HepG2 (cell line): ENCODE results near the gene SSPN. TPM values are rescaled to one million over a fixed set of nuclear protein-coding genes. Genes with fewer than 3 reads are reported as not detected.

Source experiments
- CENPT ChIP-seq: sonication (generic); formaldehyde crosslinking; IDR thresholded peaks from 2 replicates; pipeline ENCODE4 v1.8.0; 2022; ENCODE audit warnings: low read depth, mild to moderate bottlenecking, moderate library complexity, missing genetic modification reagents
- ELF3 ChIP-seq: IDR thresholded peaks from 2 replicates; pipeline ENCODE4 v1.6.1; 2016; ENCODE audit warnings: missing genetic modification reagents, missing compliant biosample characterization
- EP300 ChIP-seq, 3 experiments: sonication (generic) in 1 of 3; formaldehyde crosslinking in 1 of 3; IDR thresholded peaks; 2 replicates each; pipeline versions ENCODE4 v1.5.1 to v1.6.1; 2011 to 2020; ENCODE audit warnings: low read depth in 2 of 3, low read length in 2 of 3, borderline replicate concordance in 1 of 3, improper control_type of control experiment in 1 of 3, mild to moderate bottlenecking in 1 of 3, missing genetic modification reagents in 1 of 3, moderate library complexity in 1 of 3
- FOSL1 ChIP-seq: sonication (generic); formaldehyde crosslinking; IDR thresholded peaks from 2 replicates; pipeline ENCODE4 v1.9.0; 2021; ENCODE audit warnings: missing genetic modification reagents, borderline replicate concordance
- FOSL2 ChIP-seq: sonication (generic); formaldehyde crosslinking; IDR thresholded peaks from 2 replicates; pipeline ENCODE4 v1.4.0; 2020; ENCODE audit warnings: missing genetic modification reagents
- FOXP1 ChIP-seq, 2 experiments: fragments of 450-650 bp in 1 of 2; IDR thresholded peaks; 2 replicates each; pipeline ENCODE4 v1.6.1; 2017 to 2018; ENCODE audit warnings: antibody characterized with exemption in 1 of 2
- GPN1 ChIP-seq: sonication (generic); formaldehyde crosslinking; IDR thresholded peaks from 2 replicates; pipeline ENCODE4 v1.5.1; 2020; ENCODE audit warnings: missing genetic modification reagents, borderline replicate concordance
- GTF2F1 ChIP-seq: fragments of 150-350 bp; IDR thresholded peaks from 2 replicates; pipeline ENCODE4 v1.6.1; 2014; ENCODE audit warnings: low read length
- JUNB ChIP-seq: sonication (generic); formaldehyde crosslinking; IDR thresholded peaks from 2 replicates; pipeline ENCODE4 v1.8.0; 2022; ENCODE audit warnings: missing genetic modification reagents, mild to moderate bottlenecking, borderline replicate concordance
- NFRKB ChIP-seq: fragments of 450-650 bp; IDR thresholded peaks from 2 replicates; pipeline ENCODE4 v1.6.1; 2017
- RARA ChIP-seq: IDR thresholded peaks from 2 replicates; pipeline ENCODE4 v1.6.1; 2016; ENCODE audit warnings: missing genetic modification reagents, missing compliant biosample characterization
- U2AF2 ChIP-seq: fragments of 200-400 bp; formaldehyde crosslinking; IDR thresholded peaks from 2 replicates; pipeline ENCODE4 v1.6.1; 2017; ENCODE audit warnings: low read depth, mild to moderate bottlenecking, low read length
- ZNF143 ChIP-seq: sonication (generic); formaldehyde crosslinking; IDR thresholded peaks from 2 replicates; pipeline ENCODE4 v1.4.0; 2020; ENCODE audit warnings: missing genetic modification reagents
- ZNF282 ChIP-seq: fragments of 450-650 bp; IDR thresholded peaks from 2 replicates; pipeline ENCODE4 v1.6.1; 2018; ENCODE audit not compliant: partially characterized antibody
- ZNF556 ChIP-seq: sonication (generic); formaldehyde crosslinking; IDR thresholded peaks from 2 replicates; pipeline ENCODE4 v1.4.0; 2020; ENCODE audit warnings: mild to moderate bottlenecking, missing genetic modification reagents, borderline replicate concordance
- ZNF558 ChIP-seq: sonication (generic); formaldehyde crosslinking; IDR thresholded peaks from 2 replicates; pipeline ENCODE4 v1.9.0; 2022; ENCODE audit warnings: mild to moderate bottlenecking, missing genetic modification reagents, borderline replicate concordance
- ZNF672 ChIP-seq: sonication (generic); formaldehyde crosslinking; IDR thresholded peaks from 2 replicates; pipeline ENCODE4 v1.8.1; 2022; ENCODE audit warnings: missing genetic modification reagents
- polyA plus RNA-seq, 8 experiments: library from polyadenylated mRNA; depleted of rRNA in 3 of 8; stranded (reverse) in 7 of 8; unstranded in 1 of 8; fragments of >200 nt; fragmentation: Illumina TruSeq in 4 of 8; extraction: Trizol in 4 of 8; gene quantifications; 2 replicates each; pipeline versions ENCODE4 v1.2.1 to v1.2.3, GENCODE V29; 2011 to 2016; ENCODE audit warnings: low read depth in 4 of 8, missing spikeins in 1 of 8, mixed read lengths in 1 of 8; ENCODE audit not compliant: insufficient read depth in 1 of 8
- total RNA-seq, 5 experiments: library from RNA; depleted of rRNA; stranded (reverse); fragments of >200 nt; fragmentation: Illumina TruSeq; extraction: Trizol; gene quantifications; 2 replicates each; pipeline ENCODE4 v1.2.3, GENCODE V29; 2016; ENCODE audit warnings: low read depth in 1 of 5
- TF ChIP-seq, protein P1 (sequence below): sonication (generic); formaldehyde crosslinking; IDR thresholded peaks from 2 replicates; pipeline ENCODE4 v1.4.0; 2020; ENCODE audit warnings: low read depth, missing genetic modification reagents
- TF ChIP-seq, protein P2 (sequence below): sonication (generic); formaldehyde crosslinking; IDR thresholded peaks from 2 replicates; pipeline ENCODE4 v1.4.0; 2020; ENCODE audit warnings: low read depth, mild to moderate bottlenecking, missing genetic modification reagents
- TF ChIP-seq, protein P3 (sequence below): sonication (generic); formaldehyde crosslinking; IDR thresholded peaks from 2 replicates; pipeline ENCODE4 v1.5.0; 2020; ENCODE audit warnings: mild to moderate bottlenecking, missing genetic modification reagents
- TF ChIP-seq, protein P4 (sequence below): sonication (generic); formaldehyde crosslinking; IDR thresholded peaks from 2 replicates; pipeline ENCODE4 v1.4.0; 2020; ENCODE audit warnings: mild to moderate bottlenecking, missing genetic modification reagents

SSPN gene
- total and polyA plus RNA-seq, 2 of the 13 experiments (the other 11 are each of a cell fraction or from before 2014, with no cell fraction given): not detected

DNA sequence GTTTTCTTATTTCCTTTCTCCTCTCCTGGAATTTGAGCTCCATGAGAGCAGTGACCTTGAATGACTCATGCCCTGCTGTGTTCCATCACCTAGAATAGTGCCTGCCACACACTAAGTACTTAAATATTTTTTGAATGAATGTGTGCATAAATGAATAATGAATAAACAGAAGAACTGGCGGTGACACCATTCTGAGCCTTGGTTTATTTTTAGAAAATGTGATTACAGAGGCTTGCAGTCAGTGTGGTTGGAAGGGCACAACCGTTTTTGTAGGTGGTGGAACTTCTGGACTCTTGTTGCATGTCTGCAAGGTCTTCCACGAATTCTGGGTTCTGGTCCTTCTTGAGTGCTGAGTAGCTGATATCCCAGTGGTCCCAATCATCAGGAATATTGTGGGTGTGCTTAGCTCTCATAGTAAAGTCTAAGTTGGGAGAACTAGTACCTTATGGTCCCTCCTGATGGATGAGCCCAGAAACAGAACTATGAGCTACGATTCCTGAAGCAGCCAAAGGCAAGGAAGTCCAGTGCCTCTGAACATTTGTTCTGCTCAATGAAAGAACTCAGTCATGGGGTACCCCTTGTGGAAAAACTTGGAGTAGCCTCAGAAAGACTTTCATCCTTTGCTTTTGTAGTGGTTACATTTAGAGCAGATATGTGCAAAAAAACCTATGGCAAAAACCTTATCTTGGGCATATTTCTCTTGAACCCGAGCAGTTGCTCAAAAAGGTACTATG, 41.8 kb upstream of the SSPN start (continued):
- TF ChIP-seq CENPT (CRISPR knock-in tag) (no peak), FOSL2 (CRISPR knock-in tag) (peak; percentile 93), JUNB (CRISPR knock-in tag) (no peak; the same call in 1 of the 2 replicates), U2AF2 (no peak), FOXP1 (IDR thresholded peaks at IDR 0.05) (no peak), FOXP1 (CRISPR knock-in tag; IDR thresholded peaks at IDR 0.05) (0 out of 2 replicates have a peak, but pooled peaks have one; percentile 18), ELF3 (CRISPR knock-in tag) (0 out of 2 replicates have a peak, but pooled peaks have one; percentile 21), GTF2F1 (no peak), ZNF282 (no peak), ZNF672 (no peak), RARA (no peak), ZNF558 (CRISPR knock-in tag) (no peak), FOSL1 (CRISPR knock-in tag) (0 out of 2 replicates have a peak, but pooled peaks have one; percentile 30), GPN1 (no peak), EP300 (IDR thresholded peaks at IDR 0.05; ENCODE audit: low read depth in 2 of 2, low read length in 2 of 2) (peak in 1 of 2 experiments; percentile 45; a peak in 1 of 4 replicates), EP300 (CRISPR knock-in tag; IDR thresholded peaks at IDR 0.05; ENCODE audit: borderline replicate concordance) (no peak), ZNF143 (CRISPR knock-in tag) (no peak), NFRKB (no peak), ZNF556 (CRISPR knock-in tag) (no peak)
- TF ChIP-seq, protein P1, sequence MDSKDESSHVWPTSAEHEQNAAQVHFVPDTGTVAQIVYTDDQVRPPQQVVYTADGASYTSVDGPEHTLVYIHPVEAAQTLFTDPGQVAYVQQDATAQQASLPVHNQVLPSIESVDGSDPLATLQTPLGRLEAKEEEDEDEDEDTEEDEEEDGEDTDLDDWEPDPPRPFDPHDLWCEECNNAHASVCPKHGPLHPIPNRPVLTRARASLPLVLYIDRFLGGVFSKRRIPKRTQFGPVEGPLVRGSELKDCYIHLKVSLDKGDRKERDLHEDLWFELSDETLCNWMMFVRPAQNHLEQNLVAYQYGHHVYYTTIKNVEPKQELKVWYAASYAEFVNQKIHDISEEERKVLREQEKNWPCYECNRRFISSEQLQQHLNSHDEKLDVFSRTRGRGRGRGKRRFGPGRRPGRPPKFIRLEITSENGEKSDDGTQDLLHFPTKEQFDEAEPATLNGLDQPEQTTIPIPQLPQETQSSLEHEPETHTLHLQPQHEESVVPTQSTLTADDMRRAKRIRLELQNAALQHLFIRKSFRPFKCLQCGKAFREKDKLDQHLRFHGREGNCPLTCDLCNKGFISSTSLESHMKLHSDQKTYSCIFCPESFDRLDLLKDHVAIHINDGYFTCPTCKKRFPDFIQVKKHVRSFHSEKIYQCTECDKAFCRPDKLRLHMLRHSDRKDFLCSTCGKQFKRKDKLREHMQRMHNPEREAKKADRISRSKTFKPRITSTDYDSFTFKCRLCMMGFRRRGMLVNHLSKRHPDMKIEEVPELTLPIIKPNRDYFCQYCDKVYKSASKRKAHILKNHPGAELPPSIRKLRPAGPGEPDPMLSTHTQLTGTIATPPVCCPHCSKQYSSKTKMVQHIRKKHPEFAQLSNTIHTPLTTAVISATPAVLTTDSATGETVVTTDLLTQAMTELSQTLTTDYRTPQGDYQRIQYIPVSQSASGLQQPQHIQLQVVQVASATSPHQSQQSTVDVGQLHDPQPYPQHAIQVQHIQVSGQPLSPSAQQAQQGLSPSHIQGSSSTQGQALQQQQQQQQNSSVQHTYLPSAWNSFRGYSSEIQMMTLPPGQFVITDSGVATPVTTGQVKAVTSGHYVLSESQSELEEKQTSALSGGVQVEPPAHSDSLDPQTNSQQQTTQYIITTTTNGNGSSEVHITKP (CRISPR knock-in tag): peak; percentile 96
- TF ChIP-seq, protein P2, sequence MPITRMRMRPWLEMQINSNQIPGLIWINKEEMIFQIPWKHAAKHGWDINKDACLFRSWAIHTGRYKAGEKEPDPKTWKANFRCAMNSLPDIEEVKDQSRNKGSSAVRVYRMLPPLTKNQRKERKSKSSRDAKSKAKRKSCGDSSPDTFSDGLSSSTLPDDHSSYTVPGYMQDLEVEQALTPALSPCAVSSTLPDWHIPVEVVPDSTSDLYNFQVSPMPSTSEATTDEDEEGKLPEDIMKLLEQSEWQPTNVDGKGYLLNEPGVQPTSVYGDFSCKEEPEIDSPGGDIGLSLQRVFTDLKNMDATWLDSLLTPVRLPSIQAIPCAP (CRISPR knock-in tag): no peak
- TF ChIP-seq, protein P3, sequence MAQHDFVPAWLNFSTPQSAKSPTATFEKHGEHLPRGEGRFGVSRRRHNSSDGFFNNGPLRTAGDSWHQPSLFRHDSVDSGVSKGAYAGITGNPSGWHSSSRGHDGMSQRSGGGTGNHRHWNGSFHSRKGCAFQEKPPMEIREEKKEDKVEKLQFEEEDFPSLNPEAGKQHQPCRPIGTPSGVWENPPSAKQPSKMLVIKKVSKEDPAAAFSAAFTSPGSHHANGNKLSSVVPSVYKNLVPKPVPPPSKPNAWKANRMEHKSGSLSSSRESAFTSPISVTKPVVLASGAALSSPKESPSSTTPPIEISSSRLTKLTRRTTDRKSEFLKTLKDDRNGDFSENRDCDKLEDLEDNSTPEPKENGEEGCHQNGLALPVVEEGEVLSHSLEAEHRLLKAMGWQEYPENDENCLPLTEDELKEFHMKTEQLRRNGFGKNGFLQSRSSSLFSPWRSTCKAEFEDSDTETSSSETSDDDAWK (CRISPR knock-in tag): no peak
- TF ChIP-seq, protein P4, sequence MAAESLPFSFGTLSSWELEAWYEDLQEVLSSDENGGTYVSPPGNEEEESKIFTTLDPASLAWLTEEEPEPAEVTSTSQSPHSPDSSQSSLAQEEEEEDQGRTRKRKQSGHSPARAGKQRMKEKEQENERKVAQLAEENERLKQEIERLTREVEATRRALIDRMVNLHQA (CRISPR knock-in tag): no peak
